Prostate gland (tissue), 2 donors: Measurements from ENCODE around the gene CRTC2. TPM values are rescaled to one million over a fixed set of nuclear protein-coding genes. Genes with fewer than 3 reads are reported as not detected.
A peak's percentile ranks its signal among the peaks of the same experiment; 100 is the strongest.

Experiments used
- DNase-seq: peaks from one replicate; pipeline ENCODE4 v3.0.0-alpha.2; 2019; ENCODE audit warnings: low spot score
- H3K27ac ChIP-seq, 2 donors: fragments of 200-600 bp; sonication (generic); 2 replicates each; pipeline ENCODE4 v1.5.1; 2017 to 2019
- H3K27me3 ChIP-seq: fragments of 200-600 bp; sonication (generic); replicated peaks from 2 replicates; pipeline ENCODE4 v1.5.1; 2019; ENCODE audit not compliant: insufficient read depth
- H3K36me3 ChIP-seq, 2 donors: fragments of 200-600 bp; sonication (generic); 1 replicate in 1 of 2; 2 replicates in 1 of 2; pipeline versions ENCODE4 v1.5.1 to v1.8.1; 2017 to 2019
- H3K4me1 ChIP-seq: fragments of 200-600 bp; sonication (generic); replicated peaks from 2 replicates; pipeline ENCODE4 v1.5.1; 2019
- H3K4me3 ChIP-seq, 2 donors: fragments of 200-600 bp; sonication (generic); 2 replicates each; pipeline ENCODE4 v1.5.1; 2017 to 2019
- H3K9me3 ChIP-seq: fragments of 200-600 bp; sonication (generic); 2 replicates; pipeline ENCODE4 v1.5.1; 2017
- POLR2A ChIP-seq: fragments of 450-650 bp; IDR thresholded peaks from one replicate; pipeline ENCODE4 v1.6.1; 2016; ENCODE audit warnings: antibody characterized with exemption, mild to moderate bottlenecking
- POLR2AphosphoS5 ChIP-seq: sonication (generic); formaldehyde crosslinking; IDR thresholded peaks from one replicate; pipeline ENCODE4 v1.6.1; 2017; ENCODE audit warnings: antibody characterized with exemption
- WGBS: methylation state at CpG from one replicate; pipeline ENCODE4 v1.1.5; 2018; 5-methylcytosine and 5-hydroxymethylcytosine counted together
- intact Hi-C: fragments of 100-400 bp; cut with DNase I; formaldehyde crosslinking; loops from one replicate; pipeline ENCODE4 v1.14.2; 2022
- total RNA-seq, 2 donors: library from RNA; depleted of rRNA; stranded (reverse); fragments of >200 nt; gene quantifications; one replicate each; pipeline ENCODE4 v1.1.0, GENCODE V29; 2016
- TF ChIP-seq, protein P1 (sequence below), 4 experiments: fragments of 200-600 bp in 2 of 4; fragments of 450-650 bp in 2 of 4; sonication (generic) in 2 of 4; IDR thresholded peaks; 1 replicate in 3 of 4; 2 replicates in 1 of 4; pipeline ENCODE4 v1.5.1; 2016 to 2019; ENCODE audit warnings: antibody characterized with exemption in 4 of 4, mild to moderate bottlenecking in 2 of 4, moderate library complexity in 2 of 4

Gene CRTC2
- total RNA-seq, 2 donors from 2014 or later: 18.5 to 30.2 TPM

GRCh38 chr1:153978274-153978909 lies 20.0 kb upstream of the CRTC2 start:
- H3K27me3 ChIP-seq: no peaks in the 10 kb centered on the region
- DNase-seq: no peak
- TF ChIP-seq POLR2AphosphoS5: no peak
- TF ChIP-seq, protein P1, sequence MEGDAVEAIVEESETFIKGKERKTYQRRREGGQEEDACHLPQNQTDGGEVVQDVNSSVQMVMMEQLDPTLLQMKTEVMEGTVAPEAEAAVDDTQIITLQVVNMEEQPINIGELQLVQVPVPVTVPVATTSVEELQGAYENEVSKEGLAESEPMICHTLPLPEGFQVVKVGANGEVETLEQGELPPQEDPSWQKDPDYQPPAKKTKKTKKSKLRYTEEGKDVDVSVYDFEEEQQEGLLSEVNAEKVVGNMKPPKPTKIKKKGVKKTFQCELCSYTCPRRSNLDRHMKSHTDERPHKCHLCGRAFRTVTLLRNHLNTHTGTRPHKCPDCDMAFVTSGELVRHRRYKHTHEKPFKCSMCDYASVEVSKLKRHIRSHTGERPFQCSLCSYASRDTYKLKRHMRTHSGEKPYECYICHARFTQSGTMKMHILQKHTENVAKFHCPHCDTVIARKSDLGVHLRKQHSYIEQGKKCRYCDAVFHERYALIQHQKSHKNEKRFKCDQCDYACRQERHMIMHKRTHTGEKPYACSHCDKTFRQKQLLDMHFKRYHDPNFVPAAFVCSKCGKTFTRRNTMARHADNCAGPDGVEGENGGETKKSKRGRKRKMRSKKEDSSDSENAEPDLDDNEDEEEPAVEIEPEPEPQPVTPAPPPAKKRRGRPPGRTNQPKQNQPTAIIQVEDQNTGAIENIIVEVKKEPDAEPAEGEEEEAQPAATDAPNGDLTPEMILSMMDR (IDR thresholded peaks at IDR 0.05): no peak
- no peak for TF ChIP-seq POLR2A
- H3K4me1 ChIP-seq: no peaks in the 10 kb centered on the region
- intact Hi-C loops: no loop called here
- 62% methylated on average over 9 of the region's 9 CpGs for WGBS
- no peaks in the 10 kb centered on the region for H3K36me3 ChIP-seq
- H3K4me3 ChIP-seq: peak overlapping the region; percentile 96 to 98
- H3K27ac ChIP-seq: peak overlapping the region; percentile 96
- H3K9me3 ChIP-seq: no peaks in the 10 kb centered on the region

DNA sequence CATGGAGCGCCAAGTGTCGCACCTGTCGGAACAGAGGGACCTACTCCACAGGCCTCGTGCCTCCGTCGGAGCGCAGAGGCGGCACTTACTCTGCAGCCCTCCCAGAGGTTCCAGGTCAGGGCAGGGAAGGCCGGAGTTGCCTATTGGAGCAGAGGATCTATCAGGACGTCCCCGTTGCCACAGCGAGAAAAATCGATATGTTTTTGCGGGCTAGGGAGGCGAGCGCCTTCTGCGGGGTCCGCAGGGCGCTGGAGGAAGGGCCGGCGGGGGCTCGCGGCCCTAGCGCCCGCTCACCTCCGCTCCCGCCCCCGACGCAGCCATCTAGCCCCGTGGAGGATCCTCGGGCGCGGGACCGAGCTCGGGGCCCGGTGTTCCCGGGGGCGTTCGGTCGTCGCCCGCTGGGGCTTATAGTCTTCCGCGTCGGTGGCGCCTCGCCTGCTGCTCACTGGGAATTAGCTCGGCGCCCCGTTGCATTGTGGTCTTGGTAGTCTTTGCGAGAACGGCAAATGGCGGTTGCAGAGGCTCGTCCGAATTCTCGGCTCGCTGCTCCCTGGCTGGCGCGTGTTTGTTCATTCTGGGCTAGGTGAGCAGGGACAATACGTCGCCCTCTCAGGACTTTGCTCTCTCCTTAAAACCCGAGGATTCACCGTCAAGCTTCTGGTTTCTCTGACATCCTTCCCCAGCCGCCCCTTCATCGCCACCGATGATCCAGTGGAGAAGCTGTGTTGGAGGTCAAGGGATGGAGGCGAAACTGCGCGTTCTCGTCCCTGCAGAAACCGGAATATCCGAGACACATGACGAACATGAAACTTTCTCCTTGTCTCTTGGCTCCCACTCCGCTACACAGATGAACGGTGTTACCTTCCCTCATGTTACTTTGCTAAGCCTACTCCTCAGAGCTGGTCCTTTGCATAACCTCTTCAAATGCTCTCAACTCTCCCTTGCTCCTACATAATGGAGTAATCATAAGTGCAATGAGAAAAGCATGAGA lies 19.1 kb upstream of the CRTC2 start, which contains the start of gene JTB:
Gene JTB (minus strand): TSS at position 425 of the 991 bp plus-strand sequence. CDS start 422 bp downstream, at position 3.
- peak within 1 kb of the TSS; percentile 96 for H3K27ac ChIP-seq
- intact Hi-C loops: no loop called here
- TF ChIP-seq, protein P1 (IDR thresholded peaks at IDR 0.05): peak in 2 of 4 experiments; percentile 16 to 25
- TF ChIP-seq POLR2AphosphoS5: peak; percentile 84
- peak; percentile 92 for TF ChIP-seq POLR2A
- peak within 1 kb of the TSS; percentile 96 to 98 for H3K4me3 ChIP-seq
- peak; percentile 93 for DNase-seq
- no peaks in the 10 kb centered on the region for H3K4me1 ChIP-seq
- under 1% methylated on average over 64 of the region's 75 CpGs for WGBS
- H3K27me3 ChIP-seq: no peaks in the 10 kb centered on the region
- H3K36me3 ChIP-seq: no peaks in the 10 kb centered on the region
- H3K9me3 ChIP-seq: no peaks in the 10 kb centered on the region

DNA sequence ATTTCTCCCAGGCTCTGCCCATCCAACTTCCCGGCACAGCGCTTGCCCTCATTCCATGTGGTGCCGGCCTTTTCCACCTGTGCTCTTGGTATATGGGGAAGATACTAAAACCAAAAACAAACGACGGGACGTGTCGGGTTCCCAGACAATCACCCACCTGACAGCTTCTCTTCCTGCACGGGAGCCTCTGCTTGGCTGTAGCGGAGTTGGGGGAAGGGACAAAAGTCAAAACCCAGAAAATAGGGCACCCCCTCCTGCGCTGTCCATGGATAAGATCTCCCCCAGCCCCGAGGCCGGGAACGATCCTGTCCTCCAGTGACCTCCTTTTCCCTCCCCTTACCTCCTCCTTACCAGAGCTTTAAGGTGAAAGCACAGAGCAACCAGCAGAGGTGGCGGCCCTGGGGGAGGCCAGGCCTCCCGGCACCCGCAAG lies 18.4 kb upstream of the CRTC2 start:
- Histone ChIP-seq H3K4me3 (peak overlapping the region; percentile 96 to 98), H3K9me3 (no peaks in the 10 kb centered on the region), H3K36me3 (no peaks in the 10 kb centered on the region), H3K27me3 (no peaks in the 10 kb centered on the region), H3K27ac (peak overlapping the region; percentile 96), H3K4me1 (no peaks in the 10 kb centered on the region)
- peak; percentile 24 for DNase-seq
- intact Hi-C loops: no loop called here
- TF ChIP-seq POLR2A: no peak
- no peak for TF ChIP-seq POLR2AphosphoS5
- TF ChIP-seq, protein P1 (IDR thresholded peaks at IDR 0.05): no peak
- under 1% methylated on average over 16 of the region's 16 CpGs for WGBS

DNA sequence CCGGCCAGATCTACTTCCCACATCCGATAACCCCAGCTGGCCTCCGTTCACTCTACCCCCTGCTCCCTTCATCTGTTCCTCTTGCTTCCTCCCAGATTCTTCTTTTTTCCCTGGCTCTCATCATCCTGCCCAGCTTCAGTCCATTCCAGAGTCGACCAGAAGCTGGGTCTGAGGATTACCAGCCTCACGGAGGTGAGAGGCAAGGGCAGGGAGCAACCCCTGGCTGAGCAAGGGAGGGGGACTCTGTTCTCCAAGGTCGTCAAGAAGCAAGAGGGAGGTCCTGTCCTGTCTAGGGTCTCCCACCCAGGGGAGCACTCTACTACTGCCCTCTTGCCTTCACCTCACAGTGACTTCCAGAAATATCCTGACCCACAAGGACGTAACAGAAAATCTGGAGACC lies 15.1 kb upstream of the CRTC2 start:
- DNase-seq: no peak
- 77% methylated on average over 7 of the region's 7 CpGs for WGBS
- H3K9me3 ChIP-seq: no peaks in the 10 kb centered on the region
- TF ChIP-seq POLR2AphosphoS5 (no peak), POLR2A (no peak)
- TF ChIP-seq, protein P1 (IDR thresholded peaks at IDR 0.05): no peak
- no peaks in the 10 kb centered on the region for H3K4me1 ChIP-seq
- no peaks in the 10 kb centered on the region for H3K27me3 ChIP-seq
- no peak overlapping the region for H3K27ac ChIP-seq
- intact Hi-C loops: no loop called here
- H3K4me3 ChIP-seq: no peak overlapping the region
- no peaks in the 10 kb centered on the region for H3K36me3 ChIP-seq
